H1 (cell line): Measurements from ENCODE around the gene PRR33. TPM values are rescaled to one million over a fixed set of nuclear protein-coding genes. Genes with fewer than 3 reads are reported as not detected.

ENCODE experiments used
- ASH2L ChIP-seq: fragments of 200-600, 300-600 bp; sonication (generic); IDR thresholded peaks from one replicate; pipeline ENCODE4 v1.7.1; 2017; ENCODE audit warnings: low read length
- FOSL1 ChIP-seq: IDR thresholded peaks from 2 replicates; pipeline ENCODE4 v1.6.1; 2011; ENCODE audit warnings: mild to moderate bottlenecking, low read depth, low read length, moderate library complexity; ENCODE audit not compliant: insufficient read depth
- polyA plus RNA-seq, 7 experiments: library from polyadenylated mRNA; depleted of rRNA in 3 of 7; stranded (reverse) in 5 of 7; unstranded in 2 of 7; fragments of >200 nt in 5 of 7; fragments of 200-250 nt in 2 of 7; gene quantifications; 1 replicate in 5 of 7; 2 replicates in 1 of 7; 4 replicates in 1 of 7; pipeline versions ENCODE4 v1.2.1 to v1.2.3, GENCODE V29; 2011 to 2013; ENCODE audit warnings: missing spikeins in 2 of 7, mixed read lengths in 2 of 7
- total RNA-seq: library from RNA; stranded (reverse); fragmentation: NEBNext Ultra II Directional; extraction: Animal tissue kit (Norgen Biotek cat#: 25700); gene quantifications from 2 replicates; pipeline ENCODE4 v1.2.1, GENCODE V29; 2021
- TF ChIP-seq, protein P1 (sequence below): IDR thresholded peaks from 2 replicates; pipeline ENCODE4 v1.6.1; 2011; ENCODE audit warnings: low read depth, mild to moderate bottlenecking, low read length; ENCODE audit not compliant: insufficient read depth

The PRR33 gene
- total and polyA plus RNA-seq, 2 of the 8 experiments (the other 6 are each of a cell fraction or from before 2014, with no cell fraction given), result 0.02 TPM; not detected in 1

DNA sequence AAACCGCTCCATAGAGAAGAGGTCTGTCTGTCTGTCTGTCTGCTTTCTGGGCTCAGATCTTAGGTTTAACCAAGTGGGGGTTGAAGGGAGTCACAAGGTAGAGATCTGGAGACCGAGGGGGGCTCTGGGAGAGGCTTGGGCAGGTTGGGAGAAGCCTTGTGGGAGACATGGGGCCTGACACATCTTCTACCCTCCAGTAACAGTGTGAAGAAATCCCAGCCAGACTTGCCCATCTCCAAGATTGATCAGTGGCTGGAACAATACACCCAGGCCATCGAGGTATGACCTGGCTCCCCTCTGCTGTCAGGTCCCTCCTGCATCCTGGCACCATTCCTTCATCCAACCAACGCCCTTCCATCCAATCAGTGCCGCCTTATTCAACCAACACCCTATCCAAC lies 7.4 kb downstream of the PRR33 start (continued):
- TF ChIP-seq FOSL1, result no peak
- TF ChIP-seq ASH2L, result no peak
- TF ChIP-seq, protein P1, sequence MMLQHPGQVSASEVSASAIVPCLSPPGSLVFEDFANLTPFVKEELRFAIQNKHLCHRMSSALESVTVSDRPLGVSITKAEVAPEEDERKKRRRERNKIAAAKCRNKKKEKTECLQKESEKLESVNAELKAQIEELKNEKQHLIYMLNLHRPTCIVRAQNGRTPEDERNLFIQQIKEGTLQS, result no peak
